ENCODE data around the gene APOBEC3A.
"Not testable (repeated sequence)": the region's sequence is repeated elsewhere in the genome, so short reads cannot be mapped to it uniquely, and the experiment has no call there.

APOBEC3A gene

DNA sequence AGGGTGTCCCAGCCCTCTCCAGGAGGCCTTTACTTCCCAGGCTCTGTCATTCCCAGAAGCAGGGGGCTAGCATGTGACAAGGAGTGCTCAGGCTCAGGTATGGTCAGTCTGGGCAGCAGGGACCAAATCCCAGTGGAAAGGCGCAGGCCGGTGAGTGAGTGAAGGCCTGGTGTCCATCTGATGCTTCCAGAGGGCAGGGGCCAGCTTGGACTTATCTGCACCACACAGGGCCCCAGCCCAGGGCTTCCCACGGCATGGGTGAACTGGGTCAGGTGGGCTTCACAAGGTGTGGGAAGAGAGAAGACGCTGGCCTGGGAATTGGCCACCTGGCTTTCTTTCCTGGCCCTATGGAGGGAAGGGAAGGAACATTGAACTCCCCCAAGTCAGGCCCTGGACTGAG lies 20.4 kb upstream of the APOBEC3A start:
- Mint-ChIP-seq H3K27ac (no peak overlapping the region), H3K4me3 (no peak overlapping the region), H3K4me1 (peaks cover 19% of the 10 kb centered on the region), H3K27me3 (peaks cover 27% of the 10 kb centered on the region), H3K36me3 (ENCODE audit: low read depth) (no peaks in the 10 kb centered on the region), H3K9me3 (no peaks in the 10 kb centered on the region)
- no peak for DNase-seq
- ATAC-seq: no peak

DNA sequence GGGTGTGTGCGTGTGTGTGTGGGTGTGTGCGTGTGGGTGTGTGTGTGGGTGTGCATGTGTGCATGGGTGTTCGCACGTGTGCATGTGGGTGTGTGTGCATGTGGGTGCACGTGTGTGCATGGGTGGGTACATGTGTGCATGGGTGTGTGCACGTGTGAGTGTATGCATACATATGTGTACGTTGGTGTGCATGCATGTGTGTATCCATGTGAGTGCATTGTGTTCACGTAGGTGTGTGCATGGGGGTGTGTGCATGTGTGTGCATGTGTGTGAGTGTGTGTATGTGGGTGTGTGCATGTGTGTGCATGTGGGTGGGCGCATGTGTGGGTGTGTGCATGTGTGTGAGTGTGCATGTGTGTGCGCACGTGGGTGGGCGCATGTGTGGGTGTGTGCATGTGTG lies 19.9 kb upstream of the APOBEC3A start:
- Mint-ChIP-seq H3K9me3 (no peaks in the 10 kb centered on the region), H3K4me3 (no peak overlapping the region)

DNA sequence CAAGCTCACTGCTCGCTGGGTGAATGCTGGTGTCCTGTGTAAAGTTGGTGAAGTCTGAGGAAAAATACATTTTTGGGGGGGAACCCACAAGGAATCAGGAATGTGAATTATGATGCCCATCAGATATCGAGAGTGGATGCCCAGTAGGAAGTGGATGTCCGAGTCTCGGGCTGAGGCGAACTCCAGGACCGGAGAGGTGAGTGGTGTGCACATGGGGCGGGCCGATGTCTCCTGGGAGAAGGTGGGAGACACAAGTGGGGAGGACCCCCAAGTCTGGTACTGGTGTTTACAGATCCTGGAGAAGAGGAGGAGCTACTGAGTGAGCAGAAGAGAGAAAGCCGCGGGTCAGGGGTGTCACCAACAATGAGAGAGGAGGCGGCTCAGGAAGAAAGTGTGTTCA lies 19.2 kb upstream of the APOBEC3A start:
- Mint-ChIP-seq H3K27me3 (peaks cover 31% of the 10 kb centered on the region), H3K4me1 (peaks cover 31% of the 10 kb centered on the region), H3K36me3 (ENCODE audit: low read depth) (no peaks in the 10 kb centered on the region), H3K4me3 (no peak overlapping the region), H3K27ac (no peak overlapping the region), H3K9me3 (no peaks in the 10 kb centered on the region)
- DNase-seq (no peak), ATAC-seq (no peak)

More for the DNA sequence above, 19.9 kb upstream of the APOBEC3A start:
- H3K4me1 Mint-ChIP-seq: peaks cover 24% of the 10 kb centered on the region
- H3K27ac Mint-ChIP-seq: no peak overlapping the region
- no peak for DNase-seq
- H3K27me3 Mint-ChIP-seq: peaks cover 27% of the 10 kb centered on the region
- ATAC-seq: no peak
- no peaks in the 10 kb centered on the region for H3K36me3 Mint-ChIP-seq (ENCODE audit: low read depth)

DNA sequence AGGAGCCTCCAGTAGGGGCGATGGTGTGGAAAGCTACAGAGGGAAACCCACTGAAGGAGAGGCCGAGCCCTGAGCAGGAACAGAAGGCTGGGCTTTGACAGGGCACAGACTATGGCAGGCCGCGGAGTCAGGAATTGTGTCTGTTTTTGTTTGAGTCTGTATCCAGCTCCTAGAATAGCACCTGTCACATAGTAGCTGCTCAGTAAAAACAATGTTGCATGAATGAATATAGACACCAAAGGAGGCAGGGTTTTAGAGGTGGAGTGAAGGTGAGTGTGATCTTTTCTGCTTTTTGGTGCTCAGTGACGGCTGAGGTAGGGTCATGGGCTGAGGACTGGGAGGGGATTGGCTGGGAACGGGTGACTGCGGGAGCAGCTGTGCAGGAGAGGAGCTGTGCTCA lies 18.5 kb upstream of the APOBEC3A start:
- peaks cover 36% of the 10 kb centered on the region for H3K27me3 Mint-ChIP-seq
- H3K4me1 Mint-ChIP-seq: peaks cover 36% of the 10 kb centered on the region
- H3K36me3 Mint-ChIP-seq (ENCODE audit: low read depth): no peaks in the 10 kb centered on the region
- H3K4me3 Mint-ChIP-seq: no peak overlapping the region
- ATAC-seq: no peak
- DNase-seq: no peak
- H3K27ac Mint-ChIP-seq: no peak overlapping the region
- H3K9me3 Mint-ChIP-seq: no peaks in the 10 kb centered on the region

DNA sequence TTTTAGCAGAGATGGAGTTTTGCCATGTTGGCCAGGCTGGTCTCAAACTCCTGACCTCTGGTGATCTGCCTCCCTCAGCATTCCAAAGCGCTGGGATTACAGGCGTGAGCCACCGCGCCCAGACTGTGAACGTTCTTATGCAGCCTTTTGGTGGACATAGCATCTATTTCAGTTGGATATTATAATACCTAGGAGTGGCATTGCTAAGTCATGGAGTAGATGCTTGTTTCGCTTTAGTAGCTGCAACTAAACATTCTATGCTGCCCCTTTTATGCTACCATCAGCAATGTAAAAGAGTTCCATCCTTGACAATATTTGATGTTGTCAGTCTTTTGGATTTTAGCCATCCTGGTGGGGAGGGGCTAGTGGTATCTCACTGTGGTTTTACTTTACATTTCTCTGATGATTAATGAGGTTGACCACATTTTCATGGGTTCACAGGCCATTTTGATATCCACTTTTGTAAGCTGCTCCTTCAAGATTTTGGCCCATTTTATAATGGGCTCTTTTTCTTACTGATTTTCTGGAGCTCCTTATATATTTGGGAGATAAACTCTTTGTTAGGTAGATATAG lies 16.5 kb upstream of the APOBEC3A start:
- H3K27ac Mint-ChIP-seq: peak overlapping the region; percentile 84
- peaks cover 36% of the 10 kb centered on the region for H3K4me1 Mint-ChIP-seq
- no peaks in the 10 kb centered on the region for H3K9me3 Mint-ChIP-seq
- peak overlapping the region; percentile 58 for H3K4me3 Mint-ChIP-seq
- DNase-seq: no peak
- ATAC-seq: peak; percentile 9
- H3K36me3 Mint-ChIP-seq (ENCODE audit: low read depth): no peaks in the 10 kb centered on the region
- H3K27me3 Mint-ChIP-seq: peaks cover 51% of the 10 kb centered on the region

DNA sequence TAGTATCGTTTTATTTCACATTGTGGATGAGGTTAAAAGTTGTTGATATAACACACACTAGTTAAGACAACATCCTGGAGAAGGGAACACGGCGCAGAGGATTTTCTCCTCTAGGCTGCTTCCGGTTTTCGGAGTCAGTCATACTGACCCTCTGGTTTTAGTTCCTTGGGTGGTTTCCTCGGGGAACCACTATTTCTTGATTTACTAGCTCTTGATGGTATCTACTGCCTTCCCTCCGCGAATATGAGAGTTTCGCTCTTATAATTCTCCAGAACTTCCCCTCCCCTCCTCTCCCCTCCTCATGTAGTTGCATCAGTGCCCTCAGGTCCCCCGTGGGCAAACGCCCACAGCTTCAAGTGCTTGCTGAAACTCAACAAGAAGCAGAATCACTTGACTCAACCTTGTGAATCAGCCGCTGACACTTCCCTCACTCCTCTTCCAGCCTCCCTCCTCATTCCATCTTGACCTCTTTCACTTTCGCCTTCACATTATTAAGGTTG lies 15.9 kb upstream of the APOBEC3A start:
- H3K36me3 Mint-ChIP-seq (ENCODE audit: low read depth): no peaks in the 10 kb centered on the region
- peak overlapping the region; percentile 84 for H3K27ac Mint-ChIP-seq
- DNase-seq (peak; percentile 72), ATAC-seq (peak; percentile 92)
- no peaks in the 10 kb centered on the region for H3K9me3 Mint-ChIP-seq
- H3K4me3 Mint-ChIP-seq: peak overlapping the region; percentile 58
- peaks cover 55% of the 10 kb centered on the region for H3K27me3 Mint-ChIP-seq
- H3K4me1 Mint-ChIP-seq: peaks cover 40% of the 10 kb centered on the region

DNA sequence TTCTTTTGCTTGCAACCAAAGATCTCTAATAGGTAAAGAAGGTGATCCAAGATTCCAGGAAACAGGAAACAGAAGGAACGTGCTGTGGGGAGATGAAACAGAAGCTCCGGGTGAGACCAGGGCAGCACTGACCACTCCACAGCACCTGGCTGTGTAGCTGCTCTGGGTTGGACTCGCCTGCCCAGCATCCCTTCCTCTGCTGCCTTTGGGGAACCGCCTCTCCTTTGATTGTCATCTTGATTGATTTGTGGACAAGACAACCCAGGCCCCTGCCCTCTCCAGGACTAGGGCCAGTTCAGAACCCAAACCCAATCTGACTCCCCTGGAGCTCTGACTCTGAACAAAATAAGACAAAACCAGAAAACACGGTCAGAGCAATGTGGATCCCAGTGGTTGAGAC lies 14.7 kb upstream of the APOBEC3A start:
- Mint-ChIP-seq H3K4me1 (peaks cover 49% of the 10 kb centered on the region), H3K36me3 (ENCODE audit: low read depth) (no peaks in the 10 kb centered on the region), H3K27ac (peak overlapping the region; percentile 84), H3K4me3 (no peak overlapping the region), H3K27me3 (peaks cover 59% of the 10 kb centered on the region), H3K9me3 (no peaks in the 10 kb centered on the region)
- DNase-seq: no peak
- ATAC-seq: no peak

DNA sequence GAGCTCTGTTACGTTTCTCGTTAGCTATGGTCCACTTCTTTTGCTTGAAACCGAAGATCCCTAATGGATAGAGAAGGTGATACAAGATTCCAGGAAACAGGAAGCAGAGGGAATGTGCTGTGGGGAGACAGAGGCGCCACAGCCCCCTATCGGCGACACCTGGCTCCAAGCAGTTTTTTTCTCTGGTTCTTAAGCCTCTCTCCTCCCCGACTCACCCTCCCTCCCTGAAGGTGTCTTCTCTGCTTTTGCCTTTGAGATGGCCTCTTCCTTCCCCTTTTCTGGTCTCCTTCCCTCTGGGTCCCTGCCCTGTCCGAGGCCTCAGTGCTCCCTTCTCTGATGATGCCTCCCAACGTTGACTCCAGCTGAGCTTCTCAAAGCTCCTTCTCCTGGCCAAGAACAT lies 14.2 kb upstream of the APOBEC3A start:
- ATAC-seq: no peak
- H3K27me3 Mint-ChIP-seq: peaks cover 57% of the 10 kb centered on the region
- peaks cover 54% of the 10 kb centered on the region for H3K4me1 Mint-ChIP-seq

DNA sequence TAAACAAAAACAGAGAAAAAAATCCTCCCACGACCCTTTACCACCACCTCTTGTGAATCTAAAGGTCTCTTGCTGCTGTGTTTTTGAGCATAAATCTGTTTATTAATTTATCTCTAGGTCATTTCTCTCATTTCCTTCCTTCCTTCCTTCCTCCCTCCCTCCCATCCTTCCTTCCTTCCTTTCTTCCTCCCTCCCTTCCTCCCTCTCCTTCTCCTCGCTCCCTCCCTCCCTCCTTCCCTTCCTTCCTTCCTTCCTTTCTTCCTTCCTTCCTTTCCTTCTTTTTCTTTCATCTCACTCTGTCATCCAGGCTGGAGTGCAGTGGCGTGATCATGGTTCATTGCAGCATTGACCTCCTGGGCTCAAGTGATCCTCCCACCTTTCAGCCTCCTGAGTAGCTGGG lies 13.5 kb upstream of the APOBEC3A start:
- Mint-ChIP-seq H3K4me3 (no peak overlapping the region), H3K27me3 (peaks cover 55% of the 10 kb centered on the region), H3K36me3 (ENCODE audit: low read depth) (no peaks in the 10 kb centered on the region), H3K4me1 (peaks cover 54% of the 10 kb centered on the region), H3K9me3 (no peaks in the 10 kb centered on the region), H3K27ac (no peak overlapping the region)
- DNase-seq: no peak
- ATAC-seq: no peak

More for the DNA sequence above, 14.2 kb upstream of the APOBEC3A start:
- Mint-ChIP-seq H3K27ac (peak overlapping the region; percentile 40), H3K9me3 (no peaks in the 10 kb centered on the region), H3K4me3 (no peak overlapping the region), H3K36me3 (ENCODE audit: low read depth) (no peaks in the 10 kb centered on the region)
- DNase-seq: no peak

DNA sequence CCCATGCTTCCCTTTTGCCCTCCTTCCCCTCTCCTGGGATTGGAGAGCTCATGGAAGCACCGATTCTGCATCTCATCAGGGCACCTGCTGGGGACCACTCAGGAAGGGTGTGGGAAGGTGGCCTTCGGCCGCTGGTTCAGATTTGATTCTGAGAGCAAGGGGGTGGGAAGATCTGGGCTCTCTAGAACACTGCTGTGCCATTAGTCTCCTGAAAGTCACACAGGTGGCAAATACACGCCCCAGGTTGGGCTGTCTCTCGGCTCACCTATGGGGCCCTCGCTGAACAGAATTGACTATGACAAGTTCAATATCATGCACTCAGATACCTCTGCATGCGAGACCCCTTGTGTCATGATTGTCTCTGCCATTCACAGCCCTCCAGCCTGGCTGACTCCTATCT lies 12.8 kb upstream of the APOBEC3A start:
- peaks cover 54% of the 10 kb centered on the region for H3K4me1 Mint-ChIP-seq

DNA sequence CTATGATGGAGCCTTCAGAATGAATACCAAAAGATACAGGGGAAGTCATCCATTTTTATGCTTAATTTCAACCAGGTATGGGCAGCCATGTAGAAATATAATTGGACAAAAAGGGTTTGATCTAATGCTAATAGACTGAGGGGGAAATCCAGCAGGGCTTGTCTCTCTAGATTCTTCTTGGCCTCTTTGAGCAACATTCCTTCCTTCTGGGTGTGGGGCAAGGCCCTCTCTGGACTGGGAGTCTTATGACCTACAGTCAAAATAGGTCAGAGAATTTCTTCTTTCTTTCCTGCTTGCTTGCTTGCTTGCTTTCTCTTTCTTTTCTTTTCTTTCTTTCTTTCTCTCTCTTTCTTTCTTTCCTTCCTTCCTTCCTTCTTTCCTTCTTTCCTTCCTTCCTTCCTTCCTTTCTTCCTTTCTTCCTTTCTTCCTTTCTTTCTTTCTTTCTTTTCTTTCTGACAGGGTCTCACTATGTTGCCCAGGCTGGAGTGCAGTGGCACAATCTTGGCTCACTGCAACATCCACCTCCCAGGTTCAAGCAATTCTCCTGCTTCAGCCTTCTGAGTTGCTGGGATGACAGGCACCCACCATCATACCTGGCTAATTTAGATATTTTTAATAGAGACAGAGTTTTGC lies 11.6 kb upstream of the APOBEC3A start:
- not testable (repeated sequence) for H3K27ac Mint-ChIP-seq; H3K4me3 Mint-ChIP-seq; DNase-seq; H3K9me3 Mint-ChIP-seq; ATAC-seq; H3K36me3 Mint-ChIP-seq (ENCODE audit: low read depth)
- peaks cover 47% of the 10 kb centered on the region for H3K27me3 Mint-ChIP-seq
- H3K4me1 Mint-ChIP-seq: peaks cover 47% of the 10 kb centered on the region

More for the DNA sequence above, 12.8 kb upstream of the APOBEC3A start:
- DNase-seq (no peak), ATAC-seq (no peak)
- no peaks in the 10 kb centered on the region for H3K9me3 Mint-ChIP-seq
- no peak overlapping the region for H3K4me3 Mint-ChIP-seq
- peaks cover 51% of the 10 kb centered on the region for H3K27me3 Mint-ChIP-seq
- no peak overlapping the region for H3K27ac Mint-ChIP-seq
- no peaks in the 10 kb centered on the region for H3K36me3 Mint-ChIP-seq (ENCODE audit: low read depth)

DNA sequence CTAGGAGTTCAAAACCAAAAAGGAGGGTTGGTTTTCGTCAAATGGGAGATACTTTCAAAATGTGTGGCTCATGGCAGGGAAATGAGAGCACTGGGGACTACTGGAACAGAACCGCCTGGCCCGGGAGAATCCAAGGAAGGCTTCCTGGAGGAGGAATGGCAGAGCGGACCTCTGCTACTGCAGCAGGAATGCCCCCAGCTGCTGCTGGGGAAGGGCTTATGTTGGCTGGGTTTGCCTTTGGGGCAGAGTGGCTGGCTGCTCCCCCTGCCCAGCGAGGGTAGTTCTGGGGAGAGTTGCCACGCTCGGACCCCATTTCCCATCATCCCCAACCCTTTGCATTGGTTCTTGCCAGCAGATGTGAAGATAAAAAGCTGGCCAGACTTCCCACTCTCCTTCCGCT lies 10.6 kb upstream of the APOBEC3A start:
- H3K36me3 Mint-ChIP-seq (ENCODE audit: low read depth): no peaks in the 10 kb centered on the region
- DNase-seq (no peak), ATAC-seq (no peak)
- H3K27ac Mint-ChIP-seq: no peak overlapping the region
- no peak overlapping the region for H3K4me3 Mint-ChIP-seq
- H3K4me1 Mint-ChIP-seq: peaks cover 37% of the 10 kb centered on the region
- peaks cover 50% of the 10 kb centered on the region for H3K27me3 Mint-ChIP-seq
- H3K9me3 Mint-ChIP-seq: no peaks in the 10 kb centered on the region

DNA sequence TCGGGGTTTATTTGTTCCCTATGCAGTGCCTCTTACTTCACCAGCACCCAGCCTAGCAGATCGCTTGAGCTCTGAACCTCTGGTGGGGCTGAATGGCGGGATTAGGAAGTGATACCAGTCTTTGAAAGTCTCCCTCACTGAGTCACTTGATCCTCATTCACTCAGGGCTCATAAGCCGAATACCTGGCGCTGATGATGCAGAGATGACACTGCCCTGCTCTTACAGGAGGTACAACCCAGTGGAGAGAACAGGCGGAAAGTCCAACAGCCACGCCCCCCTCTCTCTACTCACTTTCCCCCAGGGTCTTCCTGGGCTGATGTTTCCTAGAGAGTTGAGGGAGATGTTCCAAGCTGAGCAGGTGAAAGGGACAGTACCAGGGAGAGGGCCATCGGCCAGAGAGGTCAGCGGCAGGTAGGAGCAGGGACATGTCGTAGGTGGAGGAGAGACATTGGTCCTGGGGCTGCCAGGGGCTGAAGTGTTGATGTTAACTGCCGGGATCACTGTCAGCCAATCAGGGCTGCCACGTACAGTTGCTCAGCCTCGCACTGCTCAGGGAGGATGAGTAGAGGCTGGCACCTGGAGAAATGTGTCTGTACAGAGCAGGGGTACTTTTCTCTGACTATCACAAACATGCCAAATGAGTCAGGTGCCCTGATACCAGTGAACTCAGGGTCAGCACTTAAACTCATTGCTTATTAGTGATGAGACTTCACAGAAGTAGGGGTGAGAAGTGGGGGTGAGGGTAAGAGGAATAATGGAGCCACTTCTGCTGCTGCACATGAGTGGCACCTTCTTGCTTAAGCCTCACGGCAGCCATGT lies 9.9 kb upstream of the APOBEC3A start:
- Mint-ChIP-seq H3K36me3 (ENCODE audit: low read depth) (no peaks in the 10 kb centered on the region), H3K27ac (no peak overlapping the region), H3K9me3 (no peaks in the 10 kb centered on the region), H3K4me1 (peaks cover 30% of the 10 kb centered on the region), H3K27me3 (peaks cover 50% of the 10 kb centered on the region), H3K4me3 (no peak overlapping the region)
- ATAC-seq (peak; percentile 75), DNase-seq (no peak)

DNA sequence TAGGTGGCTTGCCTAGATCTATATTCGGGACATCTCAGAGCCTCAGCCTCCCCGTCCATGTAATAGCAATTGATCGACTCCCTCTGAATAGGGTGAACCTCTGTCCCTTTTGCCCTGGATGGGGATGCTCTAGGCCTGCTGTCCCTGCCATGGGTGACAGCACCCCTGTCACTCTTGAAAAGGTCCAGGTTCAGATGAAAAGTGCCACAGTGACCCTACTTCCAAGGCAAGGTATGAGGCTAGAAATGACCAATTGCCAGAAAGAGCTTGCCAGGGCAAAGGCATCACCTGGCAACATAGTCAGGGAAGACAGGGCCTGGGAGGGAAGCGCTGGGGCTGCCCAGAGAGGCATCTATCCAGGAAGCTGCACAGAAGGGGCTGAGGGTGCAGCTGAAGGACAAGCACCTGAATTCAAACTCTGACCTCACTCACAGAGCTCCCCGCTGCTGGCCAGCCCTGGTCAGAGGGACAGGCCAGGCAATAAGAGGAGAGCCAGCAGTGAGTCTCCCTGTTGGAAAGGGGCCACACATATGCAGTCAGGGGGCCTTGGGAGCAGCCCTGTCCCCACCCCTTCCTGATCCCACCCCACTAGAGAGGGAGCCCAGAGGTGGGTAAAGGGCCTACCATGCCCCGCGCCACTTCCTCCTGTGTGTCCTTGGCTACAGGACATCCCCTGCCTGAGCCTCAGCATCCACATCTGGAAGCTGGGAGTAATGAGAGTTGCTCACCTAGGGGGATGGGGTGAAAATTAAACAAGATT lies 9.0 kb upstream of the APOBEC3A start:
- peaks cover 28% of the 10 kb centered on the region for H3K4me1 Mint-ChIP-seq
- no peak for ATAC-seq
- DNase-seq: no peak
- no peaks in the 10 kb centered on the region for H3K9me3 Mint-ChIP-seq
- H3K36me3 Mint-ChIP-seq (ENCODE audit: low read depth): no peaks in the 10 kb centered on the region
- H3K27ac Mint-ChIP-seq: no peak overlapping the region
- peaks cover 45% of the 10 kb centered on the region for H3K27me3 Mint-ChIP-seq
- no peak overlapping the region for H3K4me3 Mint-ChIP-seq
